Heart left ventricle (tissue), 13 donors: ENCODE results near the gene ARID5A.

Experiments used
- POLR2A ChIP-seq, 2 donors: fragments of 450-650 bp; IDR thresholded peaks; one replicate each; pipeline ENCODE4 v1.6.1; 2017; ENCODE audit warnings: antibody characterized with exemption in 2 of 2, mild to moderate bottlenecking in 2 of 2, moderate library complexity in 2 of 2
- TF ChIP-seq, protein P1 (sequence below), 12 donors: fragments of 200-600 bp; sonication (generic) in 4 of 12; IDR thresholded peaks; one replicate each; pipeline versions ENCODE4 v1.5.0 to v1.8.0; 2018 to 2022; ENCODE audit warnings: antibody characterized with exemption in 12 of 12, mild to moderate bottlenecking in 5 of 12
- donor health status: ischemic (EF 13 %, LVEDD 7.1; RV severe dilation, severe dysfunction).
- donor health status: DM: no; HTN: yes; CAD: no.
- donor health status: DM: no; HTN: no; CAD: no.
- donor health status: ischemic (EF 25% LVEDD 6.9; RV normal size, moderate dysfunction).
- donor health status: ischemic (EF 25% LVEDD 5.7; RV mildly dilated, moderate dysfunction).
- donor health status: ischemic (EF 35%, LVEDD 5.7; RV mildly dilated, moderate dysfunction).
- donor health status: nonischemic (EF 11% LVEDD 7.7; RV severe dilation, severe dysfunction).
- donor health status: DM: yes; HTN: yes; CAD: no.
- donor health status: PGD.
- donor health status: ischemic (EF 29% LVEDD 5.4; RV normal size, mild dysfunction).
- donor health status: nonischemic (EF 23%, LVEDD 6.1; RV moderate dilation, normal function).

- no peak for TF ChIP-seq POLR2A (IDR thresholded peaks at IDR 0.05)
- TF ChIP-seq, protein P1, sequence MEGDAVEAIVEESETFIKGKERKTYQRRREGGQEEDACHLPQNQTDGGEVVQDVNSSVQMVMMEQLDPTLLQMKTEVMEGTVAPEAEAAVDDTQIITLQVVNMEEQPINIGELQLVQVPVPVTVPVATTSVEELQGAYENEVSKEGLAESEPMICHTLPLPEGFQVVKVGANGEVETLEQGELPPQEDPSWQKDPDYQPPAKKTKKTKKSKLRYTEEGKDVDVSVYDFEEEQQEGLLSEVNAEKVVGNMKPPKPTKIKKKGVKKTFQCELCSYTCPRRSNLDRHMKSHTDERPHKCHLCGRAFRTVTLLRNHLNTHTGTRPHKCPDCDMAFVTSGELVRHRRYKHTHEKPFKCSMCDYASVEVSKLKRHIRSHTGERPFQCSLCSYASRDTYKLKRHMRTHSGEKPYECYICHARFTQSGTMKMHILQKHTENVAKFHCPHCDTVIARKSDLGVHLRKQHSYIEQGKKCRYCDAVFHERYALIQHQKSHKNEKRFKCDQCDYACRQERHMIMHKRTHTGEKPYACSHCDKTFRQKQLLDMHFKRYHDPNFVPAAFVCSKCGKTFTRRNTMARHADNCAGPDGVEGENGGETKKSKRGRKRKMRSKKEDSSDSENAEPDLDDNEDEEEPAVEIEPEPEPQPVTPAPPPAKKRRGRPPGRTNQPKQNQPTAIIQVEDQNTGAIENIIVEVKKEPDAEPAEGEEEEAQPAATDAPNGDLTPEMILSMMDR (IDR thresholded peaks at IDR 0.05) = no peak
Observed at GRCh38 chr2:96550787-96551604, 14.4 kb downstream of the ARID5A start.
